ENCODE data around the gene SLC31A2. TPM values are rescaled to one million over a fixed set of nuclear protein-coding genes. Genes with fewer than 3 reads are reported as not detected.

SLC31A2 gene
- total and polyA plus RNA-seq, 7 donors: 10.0 to 35.4 (median 16.4) TPM

GRCh38 chr9:113179839-113180238 lies 29.0 kb downstream of the SLC31A2 start:
- ATAC-seq (no peak), DNase-seq (no peak)
- H3K4me3 ChIP-seq: no peak overlapping the region
- intact Hi-C loops (cut with DNase I): loop anchor here in 1 of 2 donors (5.0 kb wide), 1 partner anchor 1758 kb away; no protein-coding TSS in a partner anchor
- no peak overlapping the region for H3K27ac ChIP-seq
- H3K9me3 ChIP-seq: no peaks in the 10 kb centered on the region
- H3K36me3 ChIP-seq (ENCODE audit: insufficient read depth in 1 of 2, low read depth in 1 of 2): peaks cover 12 to 99% of the 10 kb centered on the region in 2 donors
- H3K27me3 ChIP-seq (ENCODE audit: insufficient read depth in 3 of 3, low read length in 2 of 3): no peaks in the 10 kb centered on the region
- TF ChIP-seq CTCF (IDR thresholded peaks at IDR 0.05): no peak
- no peaks in the 10 kb centered on the region for H3K4me1 ChIP-seq
- WGBS, 3 donors: 94 to 100% (median 94%) methylated on average over 1 of the region's 1 CpG

DNA sequence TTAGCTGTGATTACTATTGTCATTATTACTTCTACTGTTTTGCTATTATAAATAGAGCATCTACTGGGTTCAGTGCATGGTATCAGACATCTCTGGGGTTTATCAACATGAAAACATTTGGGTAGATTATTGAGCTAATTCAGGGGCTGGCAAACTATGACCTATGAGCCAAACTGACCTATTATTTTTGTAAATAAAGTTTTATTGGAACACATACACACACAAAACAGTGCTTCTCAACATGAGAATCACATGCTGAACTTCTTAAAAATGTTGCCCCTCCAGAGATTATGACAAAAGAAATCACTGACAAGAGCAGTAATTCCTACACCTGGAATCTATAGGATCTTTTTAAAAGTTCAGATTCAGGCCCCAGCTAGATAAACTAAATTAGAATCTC lies 30.4 kb downstream of the SLC31A2 start:
- H3K27ac ChIP-seq: no peak overlapping the region
- TF ChIP-seq CTCF (IDR thresholded peaks at IDR 0.05): no peak
- ATAC-seq (no peak), DNase-seq (no peak)
- intact Hi-C loops (cut with DNase I): no loop called here
- H3K9me3 ChIP-seq: no peaks in the 10 kb centered on the region
- H3K4me3 ChIP-seq: no peak overlapping the region
- no peaks in the 10 kb centered on the region for H3K4me1 ChIP-seq
- H3K36me3 ChIP-seq (ENCODE audit: insufficient read depth in 1 of 2, low read depth in 1 of 2): peaks cover 17 to 100% of the 10 kb centered on the region in 2 donors
- no peaks in the 10 kb centered on the region for H3K27me3 ChIP-seq (ENCODE audit: insufficient read depth in 3 of 3, low read length in 2 of 3)

GRCh38 chr9:113183956-113184488 lies 33.2 kb downstream of the SLC31A2 start:
- Histone ChIP-seq H3K27me3 (ENCODE audit: insufficient read depth in 3 of 3, low read length in 2 of 3) (no peaks in the 10 kb centered on the region), H3K27ac (no peak overlapping the region), H3K4me3 (no peak overlapping the region), H3K9me3 (no peaks in the 10 kb centered on the region), H3K4me1 (no peaks in the 10 kb centered on the region), H3K36me3 (ENCODE audit: insufficient read depth in 1 of 2, low read depth in 1 of 2) (peaks cover 20 to 100% of the 10 kb centered on the region in 2 donors)
- DNase-seq (no peak), ATAC-seq (no peak)
- 97 to 98% (median 97%) methylated on average over 2 of the region's 2 CpGs for WGBS, 3 donors
- intact Hi-C loops (cut with DNase I): no loop called here
- TF ChIP-seq CTCF (IDR thresholded peaks at IDR 0.05): no peak

GRCh38 chr9:113184539-113184938 lies 33.7 kb downstream of the SLC31A2 start:
- H3K9me3 ChIP-seq: no peaks in the 10 kb centered on the region
- H3K27me3 ChIP-seq (ENCODE audit: insufficient read depth in 3 of 3, low read length in 2 of 3): no peaks in the 10 kb centered on the region
- peaks cover 20 to 100% of the 10 kb centered on the region in 2 donors for H3K36me3 ChIP-seq (ENCODE audit: insufficient read depth in 1 of 2, low read depth in 1 of 2)
- no peak for ATAC-seq
- no peaks in the 10 kb centered on the region for H3K4me1 ChIP-seq
- WGBS, 3 donors: 93 to 95% (median 94%) methylated on average over 2 of the region's 2 CpGs
- intact Hi-C loops (cut with DNase I): no loop called here
- DNase-seq: no peak
- H3K27ac ChIP-seq: no peak overlapping the region
- H3K4me3 ChIP-seq: no peak overlapping the region
- TF ChIP-seq CTCF (IDR thresholded peaks at IDR 0.05): no peak

- H3K9me3 ChIP-seq: no peaks in the 10 kb centered on the region
- no peaks in the 10 kb centered on the region for H3K27me3 ChIP-seq (ENCODE audit: insufficient read depth in 3 of 3, low read length in 2 of 3)
- no peaks in the 10 kb centered on the region for H3K4me1 ChIP-seq
- TF ChIP-seq CTCF (IDR thresholded peaks at IDR 0.05): no peak
- intact Hi-C loops (cut with DNase I): no loop called here
- 96 to 98% (median 96%) methylated on average over 4 of the region's 4 CpGs for WGBS, 3 donors
- peaks cover 20 to 100% of the 10 kb centered on the region in 2 donors for H3K36me3 ChIP-seq (ENCODE audit: insufficient read depth in 1 of 2, low read depth in 1 of 2)
- no peak overlapping the region for H3K27ac ChIP-seq
- no peak overlapping the region for H3K4me3 ChIP-seq
- ATAC-seq: no peak
- DNase-seq: no peak
Measured at GRCh38 chr9:113185271-113185670, 34.5 kb downstream of the SLC31A2 start.

Measured in psoas muscle (tissue), 8 donors.